G401.6 (cell line): ENCODE measurements around the gene NHS.

Source experiments
- FAIRE-seq: peaks from 2 replicates; lab custom pipeline; 2012; peaks lifted over from hg19 to GRCh38; lab: Jason Lieb, UNC

NHS gene

GRCh38 chrX:17374619-17375366 lies at the start of gene NHS:
Gene NHS, plus strand, starts transcription at chrX:17375200. Its CDS starts 558 bp downstream, at chrX:17375758.
- no peak for FAIRE-seq

GRCh38 chrX:17328837-17329236 lies 46.2 kb upstream of the NHS start:
- FAIRE-seq = no peak

- no peak for FAIRE-seq
Measured at GRCh38 chrX:17336377-17336776, 38.6 kb upstream of the NHS start.

GRCh38 chrX:17355976-17356375 lies 19.0 kb upstream of the NHS start:
- FAIRE-seq = no peak

- no peak for FAIRE-seq
Measured at GRCh38 chrX:17359500-17359899, 15.5 kb upstream of the NHS start.

- FAIRE-seq = no peak
Measured at GRCh38 chrX:17361620-17362019, 13.4 kb upstream of the NHS start.

- no peak for FAIRE-seq
Measured at GRCh38 chrX:17368002-17368401, 7.0 kb upstream of the NHS start.

GRCh38 chrX:17369309-17369708 lies 5.7 kb upstream of the NHS start:
- no peak for FAIRE-seq

GRCh38 chrX:17370191-17370590 lies 4.8 kb upstream of the NHS start:
- FAIRE-seq = no peak

- no peak for FAIRE-seq
Measured at GRCh38 chrX:17372052-17372451, 2.9 kb upstream of the NHS start.

- no peak for FAIRE-seq
Measured at GRCh38 chrX:17373337-17373736, 1.7 kb upstream of the NHS start.

GRCh38 chrX:17375367-17375636 lies 302 bp downstream of the NHS start:
- no peak for FAIRE-seq

GRCh38 chrX:17375637-17376430 lies 834 bp downstream of the NHS start:
- FAIRE-seq = no peak

- FAIRE-seq = no peak
Measured at GRCh38 chrX:17376431-17377077, 1.6 kb downstream of the NHS start.

GRCh38 chrX:17377091-17377717 lies 2.2 kb downstream of the NHS start:
- FAIRE-seq = no peak

GRCh38 chrX:17377795-17378194 lies 2.8 kb downstream of the NHS start:
- no peak for FAIRE-seq

- FAIRE-seq = no peak
Measured at GRCh38 chrX:17380221-17380620, 5.2 kb downstream of the NHS start.

GRCh38 chrX:17390419-17390850 lies 15.4 kb downstream of the NHS start:
- no peak for FAIRE-seq

GRCh38 chrX:17395154-17395553 lies 20.2 kb downstream of the NHS start:
- no peak for FAIRE-seq

- no peak for FAIRE-seq
Measured at GRCh38 chrX:17397074-17397473, 22.1 kb downstream of the NHS start.

- no peak for FAIRE-seq
Measured at GRCh38 chrX:17403189-17403691, 28.2 kb downstream of the NHS start.

- no peak for FAIRE-seq
Measured at GRCh38 chrX:17403972-17404371, 29.0 kb downstream of the NHS start.
